LNCaP clone FGC (cell line): ENCODE measurements around the gene MACROD2.

Source experiments
- DNase-seq: peaks from one replicate; pipeline ENCODE4 v3.0.0-alpha.2; 2011; ENCODE audit warnings: low read depth
- H3K4me3 ChIP-seq: 2 replicates; pipeline ENCODE4 v1.5.1; 2011; ENCODE audit warnings: mild to moderate bottlenecking, low read depth, low read length, control low read depth
- TF ChIP-seq, protein P1 (sequence below): IDR thresholded peaks from 2 replicates; pipeline ENCODE4 v1.5.1; 2012; ENCODE audit warnings: mild to moderate bottlenecking; ENCODE audit not compliant: control insufficient read depth, insufficient read depth; ENCODE audit errors: extremely low read depth

Gene MACROD2

GRCh38 chr20:15603978-15604805 is 1608.9 kb downstream of the MACROD2 start:
- TF ChIP-seq, protein P1, sequence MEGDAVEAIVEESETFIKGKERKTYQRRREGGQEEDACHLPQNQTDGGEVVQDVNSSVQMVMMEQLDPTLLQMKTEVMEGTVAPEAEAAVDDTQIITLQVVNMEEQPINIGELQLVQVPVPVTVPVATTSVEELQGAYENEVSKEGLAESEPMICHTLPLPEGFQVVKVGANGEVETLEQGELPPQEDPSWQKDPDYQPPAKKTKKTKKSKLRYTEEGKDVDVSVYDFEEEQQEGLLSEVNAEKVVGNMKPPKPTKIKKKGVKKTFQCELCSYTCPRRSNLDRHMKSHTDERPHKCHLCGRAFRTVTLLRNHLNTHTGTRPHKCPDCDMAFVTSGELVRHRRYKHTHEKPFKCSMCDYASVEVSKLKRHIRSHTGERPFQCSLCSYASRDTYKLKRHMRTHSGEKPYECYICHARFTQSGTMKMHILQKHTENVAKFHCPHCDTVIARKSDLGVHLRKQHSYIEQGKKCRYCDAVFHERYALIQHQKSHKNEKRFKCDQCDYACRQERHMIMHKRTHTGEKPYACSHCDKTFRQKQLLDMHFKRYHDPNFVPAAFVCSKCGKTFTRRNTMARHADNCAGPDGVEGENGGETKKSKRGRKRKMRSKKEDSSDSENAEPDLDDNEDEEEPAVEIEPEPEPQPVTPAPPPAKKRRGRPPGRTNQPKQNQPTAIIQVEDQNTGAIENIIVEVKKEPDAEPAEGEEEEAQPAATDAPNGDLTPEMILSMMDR = no peak
- DNase-seq = no peak
- no peak overlapping the region for H3K4me3 ChIP-seq

GRCh38 chr20:15609921-15610320 is 1614.6 kb downstream of the MACROD2 start:
- TF ChIP-seq, protein P1 = no peak
- no peak overlapping the region for H3K4me3 ChIP-seq
- no peak for DNase-seq

GRCh38 chr20:15610787-15611186 is 1615.5 kb downstream of the MACROD2 start:
- no peak overlapping the region for H3K4me3 ChIP-seq
- TF ChIP-seq, protein P1 = no peak
- DNase-seq = no peak

DNA sequence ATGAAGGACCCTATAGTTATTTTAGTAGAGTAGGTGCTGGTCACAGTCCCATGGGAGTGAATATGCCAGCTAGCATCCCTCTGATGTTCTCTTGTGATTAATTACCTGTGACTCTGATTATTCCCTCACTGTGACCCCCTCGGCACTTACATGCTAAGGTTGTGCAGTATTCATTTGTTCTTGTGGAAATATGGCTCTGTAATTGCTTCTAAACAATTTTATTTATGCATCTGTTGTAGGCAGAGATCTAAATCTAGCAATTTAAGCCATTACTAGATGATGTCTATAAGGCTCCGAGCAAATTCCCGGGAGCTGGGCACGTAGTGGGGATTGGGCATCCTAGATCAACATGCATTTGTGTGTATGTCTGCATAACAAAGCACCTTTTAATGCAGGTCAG is 1616.2 kb downstream of the MACROD2 start:
- TF ChIP-seq, protein P1 = no peak
- H3K4me3 ChIP-seq = no peak overlapping the region
- no peak for DNase-seq

GRCh38 chr20:15612198-15612597 is 1616.9 kb downstream of the MACROD2 start:
- H3K4me3 ChIP-seq = no peak overlapping the region
- TF ChIP-seq, protein P1 = no peak
- DNase-seq = no peak

DNA sequence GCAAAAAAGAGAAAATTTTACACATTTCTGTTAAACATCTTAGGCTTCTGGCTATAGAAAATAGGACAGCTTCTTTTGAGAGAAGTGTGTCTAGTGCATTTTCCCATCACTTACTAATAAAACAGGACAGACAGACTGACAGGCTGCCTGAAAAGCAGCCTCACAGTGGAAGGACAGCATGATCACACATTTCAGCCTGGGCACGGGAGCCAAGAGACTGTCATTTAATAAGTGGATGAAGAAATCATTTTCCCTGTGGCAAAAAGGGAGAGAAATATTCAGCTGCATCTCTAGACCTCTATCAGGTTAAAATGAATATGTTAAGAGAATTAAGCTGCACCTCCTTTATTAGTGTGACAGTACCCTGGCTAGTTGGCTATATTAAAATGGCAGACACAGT is 1617.5 kb downstream of the MACROD2 start:
- DNase-seq = no peak
- H3K4me3 ChIP-seq = no peak overlapping the region

More for the DNA sequence above, 1617.5 kb downstream of the MACROD2 start:
- TF ChIP-seq, protein P1 = no peak
